ENCODE data around the gene PIM2. TPM values are rescaled to one million over a fixed set of nuclear protein-coding genes. Genes with fewer than 3 reads are reported as not detected.

Gene PIM2
- total and polyA plus RNA-seq, 12 donors, result 3.8 to 14.1 (median 9.3) TPM

DNA sequence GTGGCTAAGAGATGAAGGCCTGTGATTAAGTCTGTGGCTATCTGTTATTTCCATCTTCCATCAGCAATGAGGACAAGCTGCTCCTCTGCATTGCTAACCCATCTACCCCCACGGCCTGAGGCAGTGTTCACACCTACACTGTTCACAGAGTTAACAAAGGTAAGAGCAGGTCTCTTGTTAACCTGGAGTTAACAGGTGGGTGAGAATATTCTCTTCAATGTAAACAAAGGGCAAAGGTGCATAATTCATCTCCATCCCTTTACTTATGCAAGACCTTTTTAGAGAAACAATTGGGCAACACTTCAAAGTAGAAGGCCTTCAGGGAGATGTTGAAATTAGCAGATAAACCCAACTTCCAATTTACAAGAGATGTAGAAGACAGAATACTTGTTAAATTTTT lies 10.2 kb downstream of the PIM2 start:
- Histone ChIP-seq H3K36me3 (replicated peaks in 1 of 2) (peaks cover 0 to 5% of the 10 kb centered on the region in 2 donors), H3K9me3 (replicated peaks in 1 of 3) (no peaks in the 10 kb centered on the region), H3K27me3 (no peaks in the 10 kb centered on the region), H3K4me1 (replicated peaks in 1 of 2) (peaks cover 0 to 5% of the 10 kb centered on the region in 2 donors), H3K27ac (no peak overlapping the region), H3K4me3 (no peak overlapping the region)
- no peak for DNase-seq
- no peak for TF ChIP-seq POLR2A (IDR thresholded peaks at IDR 0.05)
- TF ChIP-seq, protein P1, sequence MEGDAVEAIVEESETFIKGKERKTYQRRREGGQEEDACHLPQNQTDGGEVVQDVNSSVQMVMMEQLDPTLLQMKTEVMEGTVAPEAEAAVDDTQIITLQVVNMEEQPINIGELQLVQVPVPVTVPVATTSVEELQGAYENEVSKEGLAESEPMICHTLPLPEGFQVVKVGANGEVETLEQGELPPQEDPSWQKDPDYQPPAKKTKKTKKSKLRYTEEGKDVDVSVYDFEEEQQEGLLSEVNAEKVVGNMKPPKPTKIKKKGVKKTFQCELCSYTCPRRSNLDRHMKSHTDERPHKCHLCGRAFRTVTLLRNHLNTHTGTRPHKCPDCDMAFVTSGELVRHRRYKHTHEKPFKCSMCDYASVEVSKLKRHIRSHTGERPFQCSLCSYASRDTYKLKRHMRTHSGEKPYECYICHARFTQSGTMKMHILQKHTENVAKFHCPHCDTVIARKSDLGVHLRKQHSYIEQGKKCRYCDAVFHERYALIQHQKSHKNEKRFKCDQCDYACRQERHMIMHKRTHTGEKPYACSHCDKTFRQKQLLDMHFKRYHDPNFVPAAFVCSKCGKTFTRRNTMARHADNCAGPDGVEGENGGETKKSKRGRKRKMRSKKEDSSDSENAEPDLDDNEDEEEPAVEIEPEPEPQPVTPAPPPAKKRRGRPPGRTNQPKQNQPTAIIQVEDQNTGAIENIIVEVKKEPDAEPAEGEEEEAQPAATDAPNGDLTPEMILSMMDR (IDR thresholded peaks at IDR 0.05), result no peak
- intact Hi-C loops (cut with DNase I), result loop anchor here in 1 of 2 donors (10.0 kb wide), 1 partner anchor 114 kb away; no protein-coding TSS in a partner anchor
- 38 to 100% (median 68%) methylated on average over 1 of the region's 1 CpG for WGBS, 4 donors

DNA sequence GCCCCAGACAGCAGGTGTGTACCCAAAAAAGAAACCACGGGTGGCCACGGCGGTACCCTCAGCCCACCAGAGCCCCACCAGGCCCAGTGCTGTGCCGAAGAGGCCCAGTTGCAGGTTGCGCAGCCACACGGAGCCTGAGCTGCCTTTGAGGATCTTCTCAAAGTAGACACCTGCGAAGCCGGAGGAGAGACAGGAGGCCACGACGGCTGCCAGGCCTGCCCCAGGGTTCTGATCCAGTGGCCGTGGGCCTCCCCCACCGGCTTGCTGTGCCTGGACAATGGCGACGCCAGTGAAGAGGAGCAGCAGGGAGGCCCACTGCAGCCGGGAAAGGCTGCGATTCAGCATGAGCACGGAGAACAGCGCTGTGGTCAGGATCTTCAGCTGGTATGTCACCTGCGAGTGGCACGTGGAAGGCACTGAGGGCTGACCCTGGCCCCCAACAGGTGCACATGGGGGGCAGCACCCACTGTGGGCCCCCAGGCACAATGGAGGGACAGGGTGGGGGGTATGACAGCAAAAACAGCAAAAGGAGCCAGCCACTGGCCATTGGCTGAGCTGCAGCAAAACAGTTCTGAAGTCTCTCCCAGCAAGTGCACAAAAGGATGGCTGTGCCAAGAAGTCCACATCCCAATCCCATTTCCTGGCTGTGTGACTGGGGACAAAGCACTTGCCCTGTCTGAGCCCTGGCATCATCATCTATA lies 13.6 kb downstream of the PIM2 start:
- intact Hi-C loops (cut with DNase I), result loop anchor here in 1 of 2 donors (10.0 kb wide), 1 partner anchor 110 kb away; no protein-coding TSS in a partner anchor
- Histone ChIP-seq H3K27me3 (no peaks in the 10 kb centered on the region), H3K9me3 (replicated peaks in 1 of 3) (no peaks in the 10 kb centered on the region), H3K36me3 (replicated peaks in 1 of 2) (peaks cover 0 to 24% of the 10 kb centered on the region in 2 donors), H3K27ac (no peak overlapping the region), H3K4me3 (no peak overlapping the region), H3K4me1 (replicated peaks in 1 of 2) (no peaks in the 10 kb centered on the region)
- no peak for TF ChIP-seq POLR2A (IDR thresholded peaks at IDR 0.05)
- TF ChIP-seq, protein P1 (IDR thresholded peaks at IDR 0.05), result no peak
- 83 to 98% (median 94%) methylated on average over 10 to 20 of the region's 20 CpGs for WGBS, 4 donors
- no peak for DNase-seq

DNA sequence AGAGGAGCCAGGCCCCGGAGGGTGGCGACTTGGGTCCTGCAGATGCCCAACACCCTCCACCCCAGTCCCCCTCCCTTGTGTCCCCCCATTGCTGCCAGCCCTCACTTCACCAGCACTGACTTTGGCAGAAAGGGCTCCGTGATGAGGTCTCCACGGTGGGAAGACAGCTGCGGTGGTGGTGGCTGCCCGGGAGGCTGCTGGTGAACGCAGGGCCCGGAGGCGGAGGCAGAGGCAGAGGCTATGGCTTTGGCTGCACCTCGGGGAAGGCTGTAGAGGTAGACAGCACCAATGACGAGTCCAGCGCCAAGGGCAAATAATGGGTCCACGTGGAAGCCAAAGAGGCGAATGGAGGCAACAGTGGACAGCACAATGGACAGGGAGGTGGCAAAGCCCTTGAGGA lies 14.2 kb downstream of the PIM2 start:
- Histone ChIP-seq H3K27me3 (no peaks in the 10 kb centered on the region), H3K36me3 (replicated peaks in 1 of 2) (peaks cover 0 to 24% of the 10 kb centered on the region in 2 donors), H3K9me3 (replicated peaks in 1 of 3) (no peaks in the 10 kb centered on the region), H3K4me1 (replicated peaks in 1 of 2) (no peaks in the 10 kb centered on the region), H3K27ac (no peak overlapping the region), H3K4me3 (no peak overlapping the region)
- TF ChIP-seq, protein P1 (IDR thresholded peaks at IDR 0.05), result no peak
- no peak for TF ChIP-seq POLR2A (IDR thresholded peaks at IDR 0.05)
- 85 to 92% (median 91%) methylated on average over 7 to 14 of the region's 14 CpGs for WGBS, 4 donors
- no peak for DNase-seq
- intact Hi-C loops (cut with DNase I), result loop anchor here in 1 of 2 donors (10.0 kb wide), 1 partner anchor 110 kb away; no protein-coding TSS in a partner anchor

DNA sequence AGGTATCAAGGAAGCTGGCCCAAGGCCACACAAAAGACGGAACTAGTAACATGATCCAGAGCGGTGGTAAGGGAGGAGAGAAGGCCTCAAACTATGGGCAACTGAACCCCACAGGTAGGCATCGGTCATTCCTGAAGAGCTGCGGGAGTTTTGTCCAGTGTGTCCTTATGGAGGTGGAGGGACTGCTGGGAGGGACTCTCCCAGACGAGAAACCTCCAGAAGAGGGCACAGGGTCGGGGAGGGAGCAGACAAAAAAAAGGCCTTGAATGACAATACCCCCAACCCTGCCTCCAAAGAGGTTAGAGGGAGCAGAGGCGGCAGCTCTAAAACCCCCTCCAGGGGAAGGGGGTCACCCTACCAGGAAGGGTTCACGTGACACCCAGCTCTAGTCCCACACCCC lies 14.6 kb downstream of the PIM2 start:
- WGBS, 4 donors, result 76 to 100% (median 82%) methylated on average over 1 to 8 of the region's 8 CpGs
- H3K36me3 ChIP-seq (replicated peaks in 1 of 2), result peaks cover 0 to 24% of the 10 kb centered on the region in 2 donors

More for the DNA sequence above, 14.6 kb downstream of the PIM2 start:
- no peak for TF ChIP-seq POLR2A (IDR thresholded peaks at IDR 0.05)
- TF ChIP-seq, protein P1 (IDR thresholded peaks at IDR 0.05), result no peak
- no peak overlapping the region for H3K4me3 ChIP-seq
- no peak overlapping the region for H3K27ac ChIP-seq
- H3K4me1 ChIP-seq (replicated peaks in 1 of 2), result peaks cover 0 to 1% of the 10 kb centered on the region in 2 donors
- H3K9me3 ChIP-seq (replicated peaks in 1 of 3), result no peaks in the 10 kb centered on the region
- intact Hi-C loops (cut with DNase I), result loop anchor here in 1 of 2 donors (10.0 kb wide), 1 partner anchor 109 kb away; no protein-coding TSS in a partner anchor
- no peak for DNase-seq
- H3K27me3 ChIP-seq, result no peaks in the 10 kb centered on the region
